ENCODE results near the gene EHMT1. TPM values are rescaled to one million over a fixed set of nuclear protein-coding genes. Genes with fewer than 3 reads are reported as not detected.

The EHMT1 gene
- total RNA-seq, 1 donor = 31.4 TPM

DNA sequence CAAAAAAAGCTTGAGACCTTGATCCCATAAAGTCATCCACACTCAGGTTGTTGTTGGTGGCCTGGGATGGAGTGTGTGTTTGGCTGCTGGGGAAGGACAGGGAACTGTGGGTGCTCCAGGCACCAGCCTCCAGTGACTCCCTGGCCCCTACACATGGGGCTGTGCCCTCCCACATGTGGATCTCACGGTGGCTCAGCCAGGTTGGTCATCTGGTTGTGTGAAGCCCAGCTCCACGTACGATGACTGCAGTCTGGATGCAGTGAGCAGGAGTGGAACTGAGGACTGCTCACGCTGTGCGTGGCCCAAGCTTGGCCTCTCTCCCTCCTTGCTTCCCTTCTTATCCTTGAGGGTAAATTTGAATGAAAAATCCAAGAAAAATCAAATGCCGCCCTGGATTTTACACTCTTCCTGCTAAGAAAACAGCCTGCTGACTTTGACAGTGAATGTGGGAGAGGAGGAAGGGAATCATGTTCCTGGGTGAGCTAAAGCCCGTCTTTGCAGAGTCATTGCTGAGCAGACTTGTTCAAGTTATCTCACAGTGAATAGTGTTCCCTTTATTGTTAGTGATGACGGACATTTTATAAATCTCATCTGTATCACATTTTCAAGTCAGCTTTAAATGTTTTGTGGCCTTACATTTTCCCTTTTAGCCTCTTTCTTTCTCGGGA lies 193.7 kb downstream of the EHMT1 start:
- TF ChIP-seq, protein P1, sequence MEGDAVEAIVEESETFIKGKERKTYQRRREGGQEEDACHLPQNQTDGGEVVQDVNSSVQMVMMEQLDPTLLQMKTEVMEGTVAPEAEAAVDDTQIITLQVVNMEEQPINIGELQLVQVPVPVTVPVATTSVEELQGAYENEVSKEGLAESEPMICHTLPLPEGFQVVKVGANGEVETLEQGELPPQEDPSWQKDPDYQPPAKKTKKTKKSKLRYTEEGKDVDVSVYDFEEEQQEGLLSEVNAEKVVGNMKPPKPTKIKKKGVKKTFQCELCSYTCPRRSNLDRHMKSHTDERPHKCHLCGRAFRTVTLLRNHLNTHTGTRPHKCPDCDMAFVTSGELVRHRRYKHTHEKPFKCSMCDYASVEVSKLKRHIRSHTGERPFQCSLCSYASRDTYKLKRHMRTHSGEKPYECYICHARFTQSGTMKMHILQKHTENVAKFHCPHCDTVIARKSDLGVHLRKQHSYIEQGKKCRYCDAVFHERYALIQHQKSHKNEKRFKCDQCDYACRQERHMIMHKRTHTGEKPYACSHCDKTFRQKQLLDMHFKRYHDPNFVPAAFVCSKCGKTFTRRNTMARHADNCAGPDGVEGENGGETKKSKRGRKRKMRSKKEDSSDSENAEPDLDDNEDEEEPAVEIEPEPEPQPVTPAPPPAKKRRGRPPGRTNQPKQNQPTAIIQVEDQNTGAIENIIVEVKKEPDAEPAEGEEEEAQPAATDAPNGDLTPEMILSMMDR (IDR thresholded peaks at IDR 0.05; ENCODE audit: insufficient read depth, low read length) = no peak
- no peak for DNase-seq (ENCODE audit: low read depth)
- no peak overlapping the region for H3K4me3 ChIP-seq (ENCODE audit: low read depth, low read length)

GRCh38 chr9:137813167-137813566 lies 194.4 kb downstream of the EHMT1 start:
- TF ChIP-seq, protein P1 (IDR thresholded peaks at IDR 0.05; ENCODE audit: insufficient read depth, low read length) = no peak
- DNase-seq (ENCODE audit: low read depth) = no peak
- H3K4me3 ChIP-seq (ENCODE audit: low read depth, low read length) = no peak overlapping the region

DNA sequence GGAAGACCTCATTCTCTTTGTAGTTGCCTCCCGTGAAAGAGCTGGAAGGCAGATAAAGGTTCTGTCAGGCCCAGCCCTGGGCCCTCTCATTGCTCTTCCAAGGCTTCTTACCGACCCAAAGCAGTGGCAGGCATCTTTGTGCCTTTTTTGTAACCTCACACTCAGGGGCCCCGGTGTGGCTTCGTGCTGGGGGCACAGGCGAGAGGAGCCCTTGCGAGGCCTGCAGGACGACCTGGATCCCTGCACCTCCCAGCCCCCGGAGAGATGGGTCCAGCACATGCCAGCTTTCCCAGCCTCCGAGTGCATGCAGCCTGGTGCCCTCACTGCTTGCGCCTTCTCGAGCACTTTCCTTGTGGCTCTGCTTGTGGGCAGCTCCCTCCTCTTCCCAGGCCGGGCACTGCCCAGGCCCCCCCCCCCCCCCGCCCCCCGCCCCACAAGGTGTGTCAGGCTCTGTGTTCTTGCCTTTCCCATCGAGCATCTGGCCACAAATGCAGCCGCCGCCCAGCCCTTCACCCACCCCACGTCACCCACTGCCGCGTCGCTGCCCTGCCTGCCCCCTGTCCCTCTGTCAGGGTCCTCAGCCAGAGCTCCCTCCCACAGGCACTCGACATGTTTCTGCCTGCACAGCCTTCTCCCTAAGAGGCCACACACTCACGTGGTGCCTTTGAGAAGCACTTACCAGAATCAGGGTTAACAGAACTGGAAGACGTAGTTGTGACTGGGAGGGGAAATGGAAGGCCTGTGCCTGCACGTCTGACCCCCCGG lies 195.0 kb downstream of the EHMT1 start:
- DNase-seq (ENCODE audit: low read depth) = no peak
- TF ChIP-seq, protein P1 (IDR thresholded peaks at IDR 0.05; ENCODE audit: insufficient read depth, low read length) = no peak
- H3K4me3 ChIP-seq (ENCODE audit: low read depth, low read length) = no peak overlapping the region

DNA sequence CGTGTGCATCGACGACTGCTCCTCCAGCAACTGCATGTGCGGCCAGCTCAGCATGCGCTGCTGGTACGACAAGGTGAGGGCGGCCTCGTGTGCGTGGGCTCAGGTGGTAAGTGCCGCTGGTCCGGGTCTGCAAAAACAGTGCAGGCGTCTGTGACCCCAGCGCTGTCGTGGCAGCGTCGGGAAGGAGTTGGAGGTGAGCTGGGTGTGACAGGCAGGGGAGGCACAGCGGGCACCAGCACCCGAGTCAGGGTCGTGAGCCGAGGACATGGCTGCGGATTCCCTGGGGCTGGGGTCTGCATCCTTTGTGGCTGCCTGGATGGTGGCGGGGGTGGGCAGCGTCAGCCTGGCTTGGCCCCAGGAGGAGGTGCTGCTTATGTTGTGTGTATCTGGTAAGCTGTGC lies 195.6 kb downstream of the EHMT1 start:
- H3K4me3 ChIP-seq (ENCODE audit: low read depth, low read length) = no peak overlapping the region
- TF ChIP-seq, protein P1 (IDR thresholded peaks at IDR 0.05; ENCODE audit: insufficient read depth, low read length) = no peak
- no peak for DNase-seq (ENCODE audit: low read depth)

DNA sequence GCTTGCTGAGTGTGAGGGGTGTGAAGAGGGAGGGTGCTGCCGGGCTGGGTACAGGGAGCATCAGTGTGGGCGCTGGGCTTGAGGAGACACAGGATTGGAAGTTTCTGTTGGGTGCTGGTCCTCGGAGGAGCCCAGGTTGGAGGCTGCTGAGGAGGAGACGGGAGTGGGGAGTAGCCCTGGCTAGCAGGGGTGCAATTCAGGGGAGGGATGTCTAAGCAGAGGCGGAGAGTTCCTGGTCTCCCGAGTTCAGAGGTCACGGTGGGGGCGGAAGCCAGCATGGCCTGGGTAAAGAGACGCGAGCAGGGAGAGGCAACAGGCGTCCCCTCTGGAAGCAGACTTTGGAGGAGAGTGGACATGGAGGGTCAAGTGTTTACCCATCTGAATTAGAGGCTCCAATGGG lies 196.0 kb downstream of the EHMT1 start:
- no peak for DNase-seq (ENCODE audit: low read depth)
- TF ChIP-seq, protein P1 (IDR thresholded peaks at IDR 0.05; ENCODE audit: insufficient read depth, low read length) = no peak
- H3K4me3 ChIP-seq (ENCODE audit: low read depth, low read length) = no peak overlapping the region

- DNase-seq (ENCODE audit: low read depth) = no peak
- TF ChIP-seq, protein P1 (IDR thresholded peaks at IDR 0.05; ENCODE audit: insufficient read depth, low read length) = no peak
- no peak overlapping the region for H3K4me3 ChIP-seq (ENCODE audit: low read depth, low read length)
These were observed 196.8 kb downstream of the EHMT1 start for GRCh38 chr9:137815256-137816255.

Measured in fibroblast of the aortic adventitia (primary cell).